ENCODE data around the gene BEGAIN.

Gene BEGAIN

DNA sequence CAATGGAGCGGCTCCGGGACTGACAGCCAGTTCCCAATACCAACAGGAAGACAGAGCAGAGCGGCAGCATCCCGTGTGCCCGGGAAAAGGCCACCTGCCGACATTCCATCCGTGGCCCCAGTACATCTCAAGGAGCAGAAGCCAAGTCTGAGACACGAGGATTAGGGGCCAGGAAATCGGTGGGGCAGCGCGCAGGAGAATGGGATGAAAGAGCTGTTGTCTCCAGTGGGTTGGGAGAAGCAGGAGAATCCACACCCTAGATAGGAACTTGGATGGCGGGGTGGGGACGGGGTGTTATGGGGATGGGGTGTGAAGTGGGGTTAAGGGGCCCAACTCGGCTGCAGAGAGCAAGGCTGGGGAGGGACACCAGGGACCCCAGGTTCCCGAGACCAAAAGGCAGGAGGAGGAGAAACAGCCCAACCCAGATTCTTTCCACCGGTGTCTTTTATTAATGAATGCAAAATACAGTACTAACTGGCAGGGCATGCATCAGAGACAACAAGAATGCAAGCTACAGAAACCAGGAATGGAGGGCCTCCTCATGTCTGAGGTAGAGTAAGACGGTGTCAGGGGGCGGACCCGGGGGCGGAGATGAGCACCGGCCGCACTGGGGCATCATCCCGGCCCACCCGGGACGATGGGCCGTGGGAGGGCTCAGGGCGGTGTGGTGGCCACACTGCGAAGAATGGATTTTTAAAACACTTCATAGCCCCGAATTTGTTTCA, 50.3 kb downstream of the BEGAIN start:
- no peak for DNase-seq (ENCODE audit: low read depth)

GRCh38 chr14:100536121-100536510, 51.1 kb downstream of the BEGAIN start:
- no peak for DNase-seq (ENCODE audit: low read depth)

DNA sequence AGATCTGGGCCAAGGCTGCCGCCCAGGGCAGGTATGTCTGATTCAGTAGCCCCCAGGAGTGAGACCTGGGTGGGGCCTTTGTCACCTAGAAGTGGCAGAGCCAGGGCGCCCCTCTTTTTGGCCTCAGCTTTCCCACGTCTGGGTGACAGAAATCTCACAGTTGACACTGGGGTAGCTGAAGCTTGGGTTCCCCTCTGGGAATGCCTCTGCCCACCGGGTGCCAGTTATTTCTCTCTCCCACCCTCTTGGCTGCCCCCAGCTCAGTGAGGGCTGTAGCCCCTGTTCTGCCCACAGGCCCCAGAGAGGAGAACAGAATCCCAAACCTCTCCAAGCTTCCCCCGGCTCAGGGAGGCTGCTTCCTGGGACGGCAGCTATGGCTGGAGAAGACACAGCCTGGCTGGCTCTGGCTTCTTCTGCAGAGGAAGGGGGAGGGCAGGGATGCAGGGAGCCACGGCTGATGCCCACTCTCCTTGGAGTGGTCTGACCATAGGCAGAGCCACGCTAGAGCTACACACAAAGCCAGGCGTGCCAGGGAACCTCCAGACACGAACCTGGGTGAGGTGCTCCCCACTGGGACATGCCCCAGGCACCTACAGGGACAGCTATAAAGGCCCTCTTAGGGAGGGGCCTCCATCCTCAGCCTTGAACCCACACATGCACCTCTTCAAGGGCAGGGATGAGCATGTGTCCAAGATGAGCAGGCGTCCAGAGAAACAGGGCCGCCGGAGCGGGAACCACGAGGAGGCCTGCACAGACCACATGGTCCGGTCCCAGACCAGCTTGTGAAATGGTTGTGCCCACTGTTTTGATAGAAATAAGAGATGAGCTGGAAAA, 51.7 kb downstream of the BEGAIN start:
- no peak for DNase-seq (ENCODE audit: low read depth)

DNA sequence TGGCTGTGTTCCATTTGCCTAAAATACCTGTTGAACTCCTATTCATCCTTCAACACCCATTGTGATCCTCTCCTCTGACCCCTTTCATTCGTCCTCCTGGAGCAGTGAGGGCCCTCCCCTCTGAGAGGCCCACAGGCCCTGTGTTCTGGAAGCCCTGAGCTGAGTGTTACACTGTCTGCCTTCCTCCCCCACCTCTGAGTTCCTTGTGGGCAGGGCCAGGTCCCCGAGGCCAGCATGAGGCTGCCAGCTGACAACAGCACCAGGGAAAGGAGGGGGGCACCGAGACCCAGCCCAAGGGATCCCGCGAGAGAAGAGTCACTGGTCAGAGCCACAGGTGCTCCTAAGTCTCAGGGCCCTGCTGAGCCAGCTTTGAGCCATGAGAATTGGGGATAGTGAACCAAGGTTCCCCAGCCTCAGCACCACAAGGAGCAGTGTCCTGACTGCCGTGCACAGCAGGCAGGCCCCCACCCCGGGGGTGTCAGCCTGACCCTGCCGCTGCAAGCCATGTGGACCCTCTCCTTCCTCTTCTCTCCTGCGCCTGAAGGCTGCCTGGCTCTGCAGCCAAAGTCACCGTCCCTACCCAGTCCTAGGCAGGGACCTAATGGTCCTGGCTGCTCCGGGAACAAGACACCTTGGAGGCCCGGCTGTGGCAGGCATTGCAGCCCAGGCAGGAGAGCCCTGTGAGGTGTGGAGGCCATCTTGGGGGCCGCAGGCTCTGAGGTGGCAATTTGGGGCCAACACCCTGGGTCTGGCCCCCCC, 52.5 kb downstream of the BEGAIN start:
- DNase-seq (ENCODE audit: low read depth) = no peak

GRCh38 chr14:100533656-100534485, 53.3 kb downstream of the BEGAIN start:
- no peak for DNase-seq (ENCODE audit: low read depth)

GRCh38 chr14:100532906-100533655, 54.1 kb downstream of the BEGAIN start:
- no peak for DNase-seq (ENCODE audit: low read depth)

DNA sequence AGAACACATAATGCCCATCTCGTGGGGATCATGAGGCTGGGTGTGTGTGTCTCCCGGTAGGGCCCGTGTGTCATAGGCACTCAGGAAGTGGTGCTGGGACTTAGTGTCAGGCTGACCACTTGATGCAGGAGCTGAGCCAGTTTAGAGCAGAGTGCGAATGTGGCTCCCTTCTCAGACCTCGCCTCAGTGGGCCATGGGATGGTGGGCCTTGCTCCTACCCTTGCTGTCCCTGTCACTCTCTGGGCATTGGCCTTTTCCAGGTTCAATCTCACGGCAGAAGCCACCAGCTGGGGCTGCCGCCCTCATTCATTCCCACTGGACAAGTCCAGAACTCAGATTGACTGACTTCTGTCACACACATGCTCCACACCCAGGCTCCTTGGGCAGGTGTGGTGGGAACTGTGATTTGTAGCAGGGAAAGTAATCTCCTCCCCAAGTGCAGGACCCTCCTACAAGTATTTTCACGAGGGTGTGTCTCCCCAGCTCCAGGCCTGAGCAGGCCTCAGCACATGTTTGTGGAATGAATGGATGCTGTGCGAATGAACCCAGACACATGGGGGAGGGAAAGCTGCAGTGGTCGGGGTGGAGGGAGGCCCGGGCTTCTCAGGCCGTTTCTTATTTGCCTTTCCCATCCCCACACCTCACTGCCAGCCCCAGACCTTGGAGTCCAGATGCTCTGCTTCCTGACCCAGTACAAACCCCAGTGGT, 54.9 kb downstream of the BEGAIN start:
- no peak for DNase-seq (ENCODE audit: low read depth)

DNA sequence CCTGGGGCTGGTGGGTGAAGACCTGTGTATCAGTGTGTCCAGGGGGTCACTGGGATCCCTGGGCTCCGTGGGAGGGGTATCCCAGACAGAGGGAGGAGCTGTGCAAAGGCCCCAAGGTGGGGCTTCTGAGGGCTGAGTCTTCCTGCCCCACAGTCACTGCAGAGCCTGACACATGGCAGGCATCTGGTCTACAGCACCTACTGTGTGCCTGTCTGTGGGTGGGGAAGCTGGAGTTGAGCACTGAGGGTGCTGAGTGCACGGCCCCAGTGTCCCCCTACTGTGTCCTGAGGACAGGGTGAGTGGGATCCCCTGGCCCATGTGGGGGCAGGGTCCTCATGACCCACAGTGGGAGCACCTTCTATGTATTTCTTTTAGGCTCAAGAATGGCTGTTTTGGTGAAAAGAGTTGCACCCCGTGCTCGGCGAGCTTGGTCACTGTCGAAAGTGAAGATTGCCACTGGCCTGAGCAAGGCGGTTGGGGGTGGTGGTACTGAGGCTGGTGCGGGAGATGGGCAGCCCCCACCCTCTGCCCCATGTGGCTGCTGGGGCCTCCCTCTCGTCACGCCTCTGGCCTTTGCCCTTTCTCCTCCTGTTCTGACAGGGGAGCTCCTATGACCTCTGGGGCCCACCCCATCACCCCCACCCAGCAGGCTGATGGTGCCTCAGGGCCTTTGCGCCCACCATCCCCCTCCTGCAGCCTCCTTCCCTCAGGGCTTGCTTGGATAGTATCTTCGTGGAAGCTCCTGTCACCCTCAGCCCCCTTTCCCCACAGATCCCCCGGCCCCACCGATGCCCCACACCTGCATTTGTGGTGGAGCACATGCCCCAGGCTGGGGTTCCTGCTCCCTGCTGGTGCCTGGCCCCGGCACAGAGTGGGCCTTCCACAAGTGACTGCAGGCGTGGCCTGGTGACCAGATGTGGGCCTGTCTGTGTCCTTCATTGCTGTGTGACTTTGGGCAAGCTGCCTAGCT, 55.8 kb downstream of the BEGAIN start:
- DNase-seq (ENCODE audit: low read depth) = no peak

DNA sequence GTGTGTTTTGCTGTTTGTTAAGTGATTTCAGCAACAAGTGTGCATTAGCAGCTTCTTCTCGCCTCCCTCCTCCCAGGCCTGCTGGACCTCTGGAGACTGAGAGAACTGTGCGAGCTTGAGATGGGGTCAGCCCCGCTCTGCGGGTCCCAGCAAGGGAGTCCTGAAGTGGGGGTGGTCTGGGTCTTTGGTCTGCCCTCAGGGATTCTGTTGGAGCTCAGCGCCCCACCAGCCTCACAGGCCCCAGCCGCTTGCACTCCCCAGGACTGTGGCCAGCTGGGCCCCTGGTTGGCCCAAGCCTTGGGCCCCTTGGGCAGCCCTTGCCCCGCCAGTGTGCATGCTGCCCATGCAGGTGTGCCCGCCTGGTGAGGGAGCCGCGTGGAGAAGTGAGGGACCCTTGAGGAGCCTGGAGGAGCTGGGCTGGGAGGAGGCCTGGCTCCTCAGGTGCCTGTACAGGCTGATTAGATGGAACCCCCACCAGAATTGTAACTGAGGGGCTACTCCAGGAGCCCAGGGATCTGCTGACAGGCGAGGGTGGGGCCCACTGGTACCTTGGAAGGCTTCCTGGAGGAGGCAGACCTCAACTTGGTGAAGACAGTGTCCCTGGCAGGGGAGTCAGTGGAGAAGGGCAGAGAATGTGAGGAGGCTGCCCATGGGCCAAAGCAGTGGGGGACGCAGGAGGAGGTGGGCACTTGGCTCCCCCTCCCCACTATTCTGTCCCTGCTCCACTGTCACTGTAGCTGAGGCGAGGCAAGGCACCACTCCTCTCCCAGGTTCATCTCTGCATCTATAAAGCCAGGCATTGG, 56.7 kb downstream of the BEGAIN start:
- no peak for DNase-seq (ENCODE audit: low read depth)

GRCh38 chr14:100529561-100530031, 57.6 kb downstream of the BEGAIN start:
- no peak for DNase-seq (ENCODE audit: low read depth)

- DNase-seq (ENCODE audit: low read depth) = no peak
Observed at GRCh38 chr14:100528962-100529560, 58.2 kb downstream of the BEGAIN start.

GRCh38 chr14:100526632-100527031, 60.6 kb downstream of the BEGAIN start:
- no peak for DNase-seq (ENCODE audit: low read depth)

DNA sequence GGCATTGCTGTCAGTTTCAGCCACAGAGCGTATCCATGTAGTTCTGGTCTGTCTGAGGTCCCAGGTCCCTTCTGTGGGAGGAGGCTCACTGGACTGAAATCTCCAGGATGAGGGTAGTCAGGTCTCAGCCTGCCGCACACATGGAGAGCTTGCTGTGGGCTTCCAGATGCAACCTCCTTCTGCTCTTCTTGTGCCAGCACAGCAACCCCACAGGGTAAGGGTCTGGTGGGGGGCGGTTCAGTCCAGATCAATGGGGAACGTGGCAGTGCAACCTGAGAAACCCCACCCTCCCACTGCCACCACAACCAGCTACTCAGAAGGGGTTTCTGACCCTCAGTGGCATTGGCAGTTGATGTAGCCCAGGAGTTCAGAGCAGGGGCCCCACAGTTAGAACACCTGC, 61.2 kb downstream of the BEGAIN start:
- no peak for DNase-seq (ENCODE audit: low read depth)

- DNase-seq (ENCODE audit: low read depth) = no peak
Observed at GRCh38 chr14:100525615-100526014, 61.6 kb downstream of the BEGAIN start.

- no peak for DNase-seq (ENCODE audit: low read depth)
Observed at GRCh38 chr14:100524933-100525243, 62.3 kb downstream of the BEGAIN start.

- DNase-seq (ENCODE audit: low read depth) = no peak
Observed at GRCh38 chr14:100524233-100524932, 62.8 kb downstream of the BEGAIN start.

DNA sequence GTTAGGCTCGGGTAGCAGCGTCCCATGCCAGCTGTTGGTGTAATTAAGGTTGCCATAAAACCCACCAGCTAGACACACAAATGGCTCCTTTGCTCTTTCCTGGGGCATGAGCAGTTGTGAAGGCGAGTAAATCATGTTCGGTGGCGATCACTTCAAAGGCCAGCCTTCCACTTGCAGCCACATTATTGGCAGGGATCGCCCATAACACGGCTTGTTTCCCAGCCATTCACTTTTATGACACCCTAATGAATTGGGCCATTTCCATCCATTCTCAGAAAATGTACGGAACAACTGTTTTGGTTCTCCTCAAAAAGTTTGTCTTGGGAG, 63.4 kb downstream of the BEGAIN start:
- no peak for DNase-seq (ENCODE audit: low read depth)
